ENCODE measurements around the gene CCDC192.
"Not testable (repeated sequence)": the region's sequence is repeated elsewhere in the genome, so short reads cannot be mapped to it uniquely, and the experiment has no call there.

Gene CCDC192

DNA sequence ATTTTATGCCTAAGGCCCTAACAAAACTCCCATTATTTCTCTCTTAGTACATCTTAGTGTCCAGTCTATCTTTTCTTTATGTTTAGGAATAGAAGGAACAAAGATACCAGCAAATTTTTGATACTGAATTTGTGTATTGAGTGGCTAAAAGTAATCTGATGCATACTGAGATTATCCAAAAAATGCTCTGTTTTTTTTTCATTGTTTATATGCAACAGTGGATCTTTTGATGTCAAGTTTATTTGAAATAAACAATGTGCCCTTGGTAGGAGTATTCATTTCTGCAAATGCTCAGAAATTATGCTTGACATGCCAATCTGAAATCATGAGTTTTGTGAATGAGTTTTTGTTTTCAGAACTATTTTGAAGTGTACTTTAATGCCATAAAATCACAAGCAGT, 58.7 kb downstream of the CCDC192 start:
- DNase-seq: no peak

DNA sequence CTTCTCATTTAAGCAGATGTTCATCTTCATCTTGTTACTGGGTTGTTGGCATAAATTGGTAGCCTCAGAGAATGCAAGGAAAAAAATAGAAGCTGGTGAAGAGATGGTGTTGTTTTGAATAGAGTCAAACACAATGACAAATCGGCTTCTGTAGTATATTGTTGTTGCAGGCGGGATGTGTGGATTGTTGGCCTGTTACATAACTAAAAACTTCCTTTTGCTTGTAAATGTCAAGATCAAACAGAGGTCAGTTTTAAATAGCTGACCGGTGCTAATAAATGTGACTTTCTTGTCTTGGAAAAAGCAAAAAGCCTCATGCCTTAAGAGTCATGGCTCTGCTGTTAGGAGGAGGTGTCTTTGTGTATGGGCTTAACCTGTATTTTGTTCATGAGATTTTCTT, 59.2 kb downstream of the CCDC192 start:
- DNase-seq: no peak

GRCh38 chr5:127766676-127767335, 63.6 kb downstream of the CCDC192 start:
- DNase-seq: no peak

DNA sequence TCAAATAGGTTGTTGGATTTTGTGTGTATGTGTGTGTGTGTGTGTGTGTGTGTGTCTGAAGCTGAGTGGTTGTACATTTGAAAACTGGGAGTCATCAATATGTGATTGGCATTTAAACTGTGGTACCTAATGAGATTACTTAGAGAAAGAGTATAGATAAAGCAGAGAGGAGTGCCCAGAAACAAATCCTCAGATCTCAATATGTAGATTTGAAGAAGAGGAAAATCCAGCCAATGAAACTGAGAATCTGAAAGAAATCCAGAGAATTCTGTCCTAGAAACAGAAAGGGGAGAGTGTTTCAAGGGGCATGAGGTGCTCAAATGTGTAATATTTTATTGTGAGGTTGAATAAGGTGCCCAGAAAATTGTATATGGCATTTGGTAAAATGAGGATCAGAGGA, 66.2 kb downstream of the CCDC192 start:
- DNase-seq: no peak

DNA sequence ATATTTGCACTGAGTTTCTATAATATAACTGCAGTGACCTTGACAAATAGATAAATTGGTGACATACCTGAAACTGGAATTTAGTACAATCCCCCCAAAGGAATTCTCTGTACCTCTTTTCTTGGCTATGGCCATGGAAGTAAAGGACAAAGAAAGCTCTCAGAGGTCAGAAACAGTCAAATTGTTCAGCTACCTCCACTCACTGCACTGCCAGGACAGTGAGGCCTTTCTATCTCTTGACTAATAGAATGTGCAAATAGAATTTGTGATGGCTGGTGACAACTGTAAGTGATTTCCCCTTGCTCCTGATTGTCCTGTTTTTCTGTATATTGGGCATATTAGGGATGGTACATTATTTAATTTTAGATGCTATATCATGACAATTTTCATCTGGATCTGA, 67.1 kb downstream of the CCDC192 start:
- DNase-seq: no peak

- no peak for DNase-seq
Observed at GRCh38 chr5:127772531-127772930, 69.3 kb downstream of the CCDC192 start.

- DNase-seq: no peak
Observed at GRCh38 chr5:127774221-127774620, 71.0 kb downstream of the CCDC192 start.

- DNase-seq: no peak
Observed at GRCh38 chr5:127776477-127776876, 73.3 kb downstream of the CCDC192 start.

GRCh38 chr5:127777957-127778356, 74.8 kb downstream of the CCDC192 start:
- DNase-seq: no peak

DNA sequence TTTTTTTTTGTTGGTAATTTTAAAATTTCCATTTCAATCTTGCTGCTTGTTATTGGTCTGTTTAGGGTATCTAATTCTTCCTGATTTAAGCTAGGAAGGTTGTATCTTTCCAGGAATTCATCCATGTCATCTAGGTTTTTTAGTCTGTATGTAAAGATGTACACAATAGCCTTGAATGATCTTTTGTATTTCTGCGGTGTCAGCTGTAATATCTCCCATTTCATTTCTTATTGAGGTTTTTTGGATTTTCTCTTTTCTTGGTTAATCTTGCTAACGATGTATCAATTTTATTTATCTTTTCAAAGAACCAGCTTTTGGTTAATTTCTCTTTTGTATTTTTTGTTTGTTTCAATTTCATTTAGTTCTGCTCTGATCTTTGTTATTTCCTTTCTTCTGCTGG, 79.3 kb downstream of the CCDC192 start:
- not testable (repeated sequence) for DNase-seq

DNA sequence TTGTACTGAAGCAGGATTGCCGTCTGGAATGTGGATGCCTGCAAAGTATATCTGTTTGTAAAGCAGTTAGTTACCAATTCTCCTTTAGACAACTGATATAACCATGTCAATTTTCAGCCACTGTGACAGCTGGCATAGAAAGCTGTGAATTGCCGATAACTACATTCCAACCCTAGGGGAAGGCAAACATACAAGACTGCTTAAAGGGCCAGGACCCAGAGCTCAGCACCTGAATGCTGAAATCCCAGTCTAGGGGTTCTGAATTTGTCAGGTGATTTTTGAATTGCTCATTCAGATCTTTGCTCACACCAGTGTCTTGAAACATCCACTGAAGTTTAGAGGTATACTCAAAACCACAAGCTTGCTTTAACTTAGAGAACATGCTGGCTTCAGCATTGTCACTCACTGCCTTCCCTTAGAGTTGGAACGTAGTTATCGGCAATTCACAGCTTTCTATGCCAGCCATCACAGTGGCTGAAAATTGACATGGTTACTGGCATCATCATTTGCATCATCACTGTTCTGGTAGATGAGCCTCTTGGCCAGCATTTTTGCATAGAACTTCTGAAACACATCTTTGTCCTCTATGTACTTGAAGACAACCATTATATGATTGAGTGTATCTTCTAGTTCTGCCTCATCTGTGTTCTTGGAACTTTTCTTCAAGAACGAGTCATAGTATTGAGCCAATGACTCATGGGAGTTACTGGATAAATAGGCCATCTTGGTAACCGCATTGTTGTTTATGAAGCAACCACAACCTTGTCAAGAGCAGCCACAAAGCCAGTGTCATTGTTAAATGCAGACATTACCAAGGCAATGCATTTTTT, 82.1 kb downstream of the CCDC192 start:
- DNase-seq: no peak

DNA sequence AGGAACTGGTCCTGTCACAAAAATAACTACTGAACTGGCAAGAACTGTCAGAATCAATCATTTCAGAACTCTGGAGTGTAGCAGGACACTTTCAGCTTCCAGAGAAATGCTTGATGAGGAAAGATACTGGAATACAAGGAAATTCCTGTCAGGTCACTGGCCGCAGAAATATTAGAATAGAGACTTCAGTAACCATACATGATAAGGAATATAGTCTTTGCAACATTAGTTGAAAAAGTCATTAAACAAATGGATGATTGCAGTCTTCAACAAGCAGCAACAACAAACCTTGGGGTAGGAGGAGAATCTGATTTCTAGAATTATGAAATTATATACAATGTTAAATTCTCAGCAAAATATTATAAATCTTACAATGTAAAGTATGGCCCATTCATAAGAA, 88.2 kb downstream of the CCDC192 start:
- no peak for DNase-seq

GRCh38 chr5:127791908-127792307, 88.7 kb downstream of the CCDC192 start:
- not testable (repeated sequence) for DNase-seq

DNA sequence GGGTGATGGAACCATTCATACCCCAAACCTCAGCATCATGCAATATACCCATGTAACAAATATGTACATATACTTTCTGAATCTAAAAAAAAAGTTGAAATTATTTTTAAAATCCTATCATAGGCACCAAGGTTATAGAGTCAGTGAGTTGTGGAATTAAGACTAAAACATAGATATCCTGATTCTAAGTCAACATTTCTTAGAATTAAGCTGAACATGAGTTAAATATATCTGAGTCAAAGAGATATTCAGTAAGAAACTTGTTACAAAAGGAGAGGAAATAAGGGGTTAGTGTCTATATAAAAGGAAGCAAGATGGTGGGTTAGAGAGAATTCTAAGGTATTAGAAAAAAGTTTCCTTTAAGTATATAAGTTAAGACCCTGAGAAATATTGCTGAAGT, 89.9 kb downstream of the CCDC192 start:
- DNase-seq: no peak

DNA sequence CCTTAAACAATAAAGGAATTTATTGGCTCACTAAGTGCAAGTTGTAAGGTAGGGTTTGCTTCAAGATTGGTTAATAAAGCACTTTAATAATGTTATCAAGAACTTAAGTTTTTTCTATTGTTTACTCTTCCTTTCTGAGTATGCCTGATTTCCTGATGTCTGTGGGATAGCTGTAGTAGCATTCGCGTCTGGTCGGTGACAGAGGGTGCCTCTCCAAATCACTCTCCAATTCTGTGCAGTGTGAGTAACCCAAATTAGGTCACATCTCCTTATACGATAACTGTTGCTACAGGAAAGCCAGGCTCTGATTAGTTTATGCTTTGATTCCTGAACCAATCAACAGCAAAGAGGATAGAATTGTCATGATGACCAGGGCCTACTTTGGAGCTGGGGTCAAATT, 90.7 kb downstream of the CCDC192 start:
- DNase-seq: no peak

- DNase-seq: no peak
Observed at GRCh38 chr5:127796211-127796610, 93.0 kb downstream of the CCDC192 start.

DNA sequence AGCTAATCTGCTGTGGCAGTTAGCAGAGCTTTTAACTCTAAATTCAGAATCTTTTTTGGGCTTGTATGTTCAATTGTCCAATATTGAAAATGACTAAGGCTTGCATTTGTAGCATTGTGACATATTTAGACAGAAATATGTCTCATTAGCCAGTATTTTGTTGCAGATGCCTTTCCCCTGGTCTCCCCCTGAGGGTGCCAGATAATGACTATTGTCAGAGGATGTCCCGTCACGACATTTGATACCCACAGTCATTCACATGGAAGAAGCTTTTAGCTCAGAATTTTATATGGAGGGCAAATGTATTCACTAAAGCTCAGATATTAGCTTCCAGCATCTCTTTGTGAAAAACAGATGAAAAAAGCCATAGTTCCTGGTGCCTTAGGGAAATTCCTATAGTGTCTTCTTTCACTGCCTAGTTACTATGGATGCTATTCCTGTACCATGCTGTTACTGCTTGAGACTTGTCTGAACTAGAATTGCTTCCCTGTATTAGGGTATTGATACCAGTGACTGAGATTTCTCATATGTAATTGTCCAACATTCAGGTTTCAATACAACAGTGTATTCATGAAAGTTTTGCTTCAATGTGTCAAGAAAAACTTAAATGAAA, 96.2 kb downstream of the CCDC192 start:
- no peak for DNase-seq

- no peak for DNase-seq
Observed at GRCh38 chr5:127801751-127802476, 98.7 kb downstream of the CCDC192 start.

DNA sequence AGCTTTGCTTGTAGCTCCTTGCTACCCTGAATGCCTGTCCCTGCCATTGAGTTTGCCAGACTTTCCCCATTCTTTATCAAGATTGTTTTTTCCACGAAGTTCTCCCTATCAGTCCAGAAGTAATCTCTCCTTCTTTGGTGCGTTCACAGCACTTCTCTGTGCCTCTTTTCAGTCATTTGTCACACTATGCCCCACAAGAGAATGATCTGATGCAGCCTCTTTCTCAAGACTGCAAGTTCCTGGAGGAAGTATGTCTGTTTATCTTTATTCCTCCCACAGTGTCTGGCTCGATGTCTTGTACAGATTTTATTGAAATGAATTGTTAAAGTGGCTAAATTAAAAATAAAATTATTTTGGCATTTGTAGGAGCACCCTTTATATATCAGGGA, 99.3 kb downstream of the CCDC192 start:
- DNase-seq: no peak

- DNase-seq: no peak
Observed at GRCh38 chr5:127804886-127805426, 101.8 kb downstream of the CCDC192 start.

GRCh38 chr5:127805448-127805847, 102.3 kb downstream of the CCDC192 start:
- no peak for DNase-seq

GRCh38 chr5:127806776-127807175, 103.6 kb downstream of the CCDC192 start:
- DNase-seq: no peak

- DNase-seq: no peak
Observed at GRCh38 chr5:127809533-127809932, 106.3 kb downstream of the CCDC192 start.

All from right kidney (tissue), 1 donor.